MCF 10A (cell line): Measurements from ENCODE around the gene LGR4. TPM values are rescaled to one million over a fixed set of nuclear protein-coding genes. Genes with fewer than 3 reads are reported as not detected.

Experiments
- BruUV-seq: library from RNA; stranded (reverse); fragments of 400-500 nt; replicated peaks from 2 replicates; lab custom pipeline; 2021; lab: Mats Ljungman, UMichigan
- CTCF ChIA-PET: fragments of 300-600 bp; sonication (Branson Sonifier 250); formaldehyde crosslinking; extraction: SDS; loops from one replicate; lab custom pipeline; 2021; ENCODE audit warnings: antibody characterized with exemption, inconsistent platforms; lab: Yijun Ruan, JAX
- POLR2A ChIA-PET: fragments of 300-600, 350-650 bp; sonication (Branson Sonifier 250); formaldehyde crosslinking; extraction: SDS; loops from one replicate; lab custom pipeline; 2020; ENCODE audit warnings: antibody characterized with exemption, inconsistent platforms; lab: Yijun Ruan, JAX
- DNase-seq: peaks from one replicate; pipeline ENCODE4 v3.0.0-alpha.2; 2018; ENCODE audit not compliant: unreplicated experiment
- H3K27ac Mint-ChIP-seq: one replicate; pipeline ENCODE4 v1.8.0; 2022; ENCODE audit warnings: mild to moderate bottlenecking, low read depth, mixed read lengths; ENCODE audit not compliant: unreplicated experiment
- H3K27me3 Mint-ChIP-seq: one replicate; pipeline ENCODE4 v1.8.0; 2022; ENCODE audit warnings: mixed read lengths; ENCODE audit not compliant: insufficient read depth, unreplicated experiment
- H3K36me3 Mint-ChIP-seq: one replicate; pipeline ENCODE4 v1.8.0; 2022; ENCODE audit warnings: mild to moderate bottlenecking, moderate library complexity, mixed read lengths; ENCODE audit not compliant: insufficient read depth, unreplicated experiment
- H3K4me1 Mint-ChIP-seq: one replicate; pipeline ENCODE4 v1.8.0; 2022; ENCODE audit warnings: mixed read lengths; ENCODE audit not compliant: insufficient read depth, unreplicated experiment
- H3K4me3 Mint-ChIP-seq: one replicate; pipeline ENCODE4 v1.8.0; 2022; ENCODE audit warnings: mild to moderate bottlenecking, moderate library complexity, mixed read lengths; ENCODE audit not compliant: unreplicated experiment
- H3K9me3 Mint-ChIP-seq: one replicate; pipeline ENCODE4 v1.8.0; 2022; ENCODE audit warnings: mixed read lengths; ENCODE audit not compliant: unreplicated experiment
- intact Hi-C: fragments of 100-400 bp; cut with micrococcal nuclease; formaldehyde crosslinking; loops from 2 replicates; pipeline ENCODE4 v1.14.1; 2022
- total RNA-seq: library from RNA; stranded (reverse); gene quantifications from 2 replicates; pipeline ENCODE4 v1.2.3, GENCODE V29; 2022
- TF ChIP-seq, protein P1 (sequence below): fragments of 200-600 bp; IDR thresholded peaks from one replicate; pipeline ENCODE4 v1.8.0; 2022; ENCODE audit warnings: antibody characterized with exemption, mild to moderate bottlenecking; ENCODE audit not compliant: unreplicated experiment

LGR4 gene
- total RNA-seq, 1 experiment from 2014 or later: 14.2 TPM

GRCh38 chr11:27380771-27381170 is 91.8 kb downstream of the LGR4 start:
- POLR2A ChIA-PET: interaction anchor here (0.7 kb wide), 1 partner anchor 48 kb away, joined by 3 read pairs; no protein-coding TSS in a partner anchor
- DNase-seq: no peak
- no peaks in the 10 kb centered on the region for H3K27me3 Mint-ChIP-seq
- no peak overlapping the region for H3K4me3 Mint-ChIP-seq
- peaks cover 32% of the 10 kb centered on the region for H3K36me3 Mint-ChIP-seq
- intact Hi-C loops: no loop called here
- H3K4me1 Mint-ChIP-seq: peaks cover 9% of the 10 kb centered on the region
- TF ChIP-seq, protein P1, sequence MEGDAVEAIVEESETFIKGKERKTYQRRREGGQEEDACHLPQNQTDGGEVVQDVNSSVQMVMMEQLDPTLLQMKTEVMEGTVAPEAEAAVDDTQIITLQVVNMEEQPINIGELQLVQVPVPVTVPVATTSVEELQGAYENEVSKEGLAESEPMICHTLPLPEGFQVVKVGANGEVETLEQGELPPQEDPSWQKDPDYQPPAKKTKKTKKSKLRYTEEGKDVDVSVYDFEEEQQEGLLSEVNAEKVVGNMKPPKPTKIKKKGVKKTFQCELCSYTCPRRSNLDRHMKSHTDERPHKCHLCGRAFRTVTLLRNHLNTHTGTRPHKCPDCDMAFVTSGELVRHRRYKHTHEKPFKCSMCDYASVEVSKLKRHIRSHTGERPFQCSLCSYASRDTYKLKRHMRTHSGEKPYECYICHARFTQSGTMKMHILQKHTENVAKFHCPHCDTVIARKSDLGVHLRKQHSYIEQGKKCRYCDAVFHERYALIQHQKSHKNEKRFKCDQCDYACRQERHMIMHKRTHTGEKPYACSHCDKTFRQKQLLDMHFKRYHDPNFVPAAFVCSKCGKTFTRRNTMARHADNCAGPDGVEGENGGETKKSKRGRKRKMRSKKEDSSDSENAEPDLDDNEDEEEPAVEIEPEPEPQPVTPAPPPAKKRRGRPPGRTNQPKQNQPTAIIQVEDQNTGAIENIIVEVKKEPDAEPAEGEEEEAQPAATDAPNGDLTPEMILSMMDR: no peak
- CTCF ChIA-PET: interaction anchor here (0.8 to 1.7 kb wide), 3 partner anchors 103 to 119 kb away, joined by 3 to 9 read pairs (median 4); no protein-coding TSS in a partner anchor
- H3K27ac Mint-ChIP-seq: no peak overlapping the region
- BruUV-seq: no TSS peak
- no peaks in the 10 kb centered on the region for H3K9me3 Mint-ChIP-seq

DNA sequence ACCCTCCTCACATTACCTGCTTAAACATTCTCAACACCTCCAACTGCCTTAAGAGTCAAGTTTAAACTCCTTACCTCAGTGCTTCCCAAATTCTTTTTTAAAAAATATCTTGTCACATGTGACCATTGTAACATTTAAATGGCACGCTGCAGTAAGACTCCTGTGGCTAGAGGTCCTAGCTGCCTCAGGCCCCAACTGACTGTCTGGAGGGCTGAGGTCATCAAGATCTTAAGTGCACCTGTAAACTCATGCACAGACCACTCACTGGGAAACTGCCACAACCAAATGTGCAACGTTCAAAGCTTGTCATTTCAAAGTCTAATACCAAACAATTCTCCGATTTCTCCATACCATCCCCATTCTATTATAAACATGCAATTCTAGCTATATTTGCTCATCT is 93.1 kb downstream of the LGR4 start:
- ChIA-PET POLR2A (no interaction called here), CTCF (interaction anchor here (0.6 kb wide), 1 partner anchor 10 kb away, joined by 3 read pairs; no protein-coding TSS in a partner anchor)
- no peak overlapping the region for H3K4me3 Mint-ChIP-seq

DNA sequence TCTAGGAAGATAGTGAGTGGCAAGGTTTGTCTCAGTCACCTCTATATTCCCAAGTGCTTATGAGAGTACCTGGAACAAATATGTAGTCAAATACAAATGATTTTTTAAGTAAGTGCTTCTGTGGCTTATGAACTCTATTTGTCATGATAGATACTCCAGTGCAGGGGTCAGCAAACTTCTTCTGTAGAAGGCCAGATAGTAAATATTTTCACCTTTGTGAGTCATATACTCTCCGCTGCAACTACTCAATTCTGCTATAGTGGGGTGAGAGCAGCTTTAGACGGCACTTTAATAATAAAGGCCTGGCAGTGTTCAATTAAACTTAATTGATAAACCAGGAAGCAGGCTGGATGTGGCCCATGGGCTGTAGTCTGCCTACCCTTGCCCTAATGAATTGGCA is 97.2 kb downstream of the LGR4 start:
- Mint-ChIP-seq H3K27me3 (no peaks in the 10 kb centered on the region), H3K36me3 (peaks cover 31% of the 10 kb centered on the region), H3K4me1 (no peaks in the 10 kb centered on the region), H3K4me3 (no peak overlapping the region), H3K9me3 (no peaks in the 10 kb centered on the region), H3K27ac (no peak overlapping the region)
- no TSS peak for BruUV-seq
- ChIA-PET POLR2A (interaction anchor here (0.6 kb wide), 1 partner anchor 12 kb away, joined by 3 read pairs; the partner anchor contains the start of gene CCDC34), CTCF (interaction anchor here (0.7 to 1.0 kb wide), 2 partner anchors 11 to 145 kb away, joined by 3 to 6 read pairs; no protein-coding TSS in a partner anchor)
- intact Hi-C loops: no loop called here
- TF ChIP-seq, protein P1: no peak
- DNase-seq: no peak

More for the DNA sequence above, 93.1 kb downstream of the LGR4 start:
- no peak for DNase-seq
- H3K27ac Mint-ChIP-seq: no peak overlapping the region
- H3K9me3 Mint-ChIP-seq: no peaks in the 10 kb centered on the region
- peaks cover under 1% of the 10 kb centered on the region for H3K4me1 Mint-ChIP-seq
- TF ChIP-seq, protein P1: no peak
- no peaks in the 10 kb centered on the region for H3K27me3 Mint-ChIP-seq
- no TSS peak for BruUV-seq
- peaks cover 32% of the 10 kb centered on the region for H3K36me3 Mint-ChIP-seq
- intact Hi-C loops: no loop called here

- intact Hi-C loops: no loop called here
- H3K4me3 Mint-ChIP-seq: no peak overlapping the region
- BruUV-seq: no TSS peak
- no peaks in the 10 kb centered on the region for H3K27me3 Mint-ChIP-seq
- POLR2A ChIA-PET: interaction anchor here (0.5 to 1.0 kb wide), 4 partner anchors 9 to 662 kb away, joined by 3 to 5 read pairs (median 4); no protein-coding TSS in a partner anchor
- DNase-seq: no peak
- CTCF ChIA-PET: interaction anchor here (0.6 to 1.6 kb wide), 4 partner anchors 111 to 560 kb away, joined by 3 to 5 read pairs (median 4); no protein-coding TSS in a partner anchor
- no peaks in the 10 kb centered on the region for H3K9me3 Mint-ChIP-seq
- H3K27ac Mint-ChIP-seq: no peak overlapping the region
- H3K4me1 Mint-ChIP-seq: no peaks in the 10 kb centered on the region
- peaks cover 31% of the 10 kb centered on the region for H3K36me3 Mint-ChIP-seq
- TF ChIP-seq, protein P1: no peak
Observed at GRCh38 chr11:27373856-27374602, 98.6 kb downstream of the LGR4 start.
